Measurements from ENCODE around the gene RWDD1. TPM values are rescaled to one million over a fixed set of nuclear protein-coding genes. Genes with fewer than 3 reads are reported as not detected.
A peak's percentile ranks its signal among the peaks of the same experiment; 100 is the strongest.

Gene RWDD1
- total and polyA plus RNA-seq, 12 donors = 40.8 to 123 (median 55.2) TPM

DNA sequence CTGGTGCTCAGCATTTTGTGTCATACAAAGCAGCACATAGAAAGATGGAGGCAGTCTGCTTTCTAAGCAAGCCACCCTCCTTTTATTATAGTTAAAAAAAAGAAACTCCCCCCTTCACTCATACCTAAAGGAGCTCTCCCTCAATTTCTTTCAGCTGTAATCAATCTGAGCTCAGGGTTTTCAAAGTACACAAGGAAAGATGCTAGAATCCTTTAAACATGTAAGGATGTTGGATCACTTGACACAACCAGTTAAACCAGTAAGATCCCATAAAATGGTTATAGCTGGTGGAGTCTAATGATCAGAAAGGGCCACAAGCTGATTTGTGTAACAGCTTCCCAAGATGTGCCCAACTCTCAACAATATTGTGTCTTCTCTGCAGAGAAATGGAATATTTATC is 17.9 kb upstream of the RWDD1 start, which contains the start of gene CALHM4:
Gene CALHM4, plus strand, starts transcription at position 301 of the 400 bp plus-strand sequence. Its CDS starts 43 bp downstream, at position 344.
- intact Hi-C loops (cut with DNase I) = no loop called here
- TF ChIP-seq, protein P1, sequence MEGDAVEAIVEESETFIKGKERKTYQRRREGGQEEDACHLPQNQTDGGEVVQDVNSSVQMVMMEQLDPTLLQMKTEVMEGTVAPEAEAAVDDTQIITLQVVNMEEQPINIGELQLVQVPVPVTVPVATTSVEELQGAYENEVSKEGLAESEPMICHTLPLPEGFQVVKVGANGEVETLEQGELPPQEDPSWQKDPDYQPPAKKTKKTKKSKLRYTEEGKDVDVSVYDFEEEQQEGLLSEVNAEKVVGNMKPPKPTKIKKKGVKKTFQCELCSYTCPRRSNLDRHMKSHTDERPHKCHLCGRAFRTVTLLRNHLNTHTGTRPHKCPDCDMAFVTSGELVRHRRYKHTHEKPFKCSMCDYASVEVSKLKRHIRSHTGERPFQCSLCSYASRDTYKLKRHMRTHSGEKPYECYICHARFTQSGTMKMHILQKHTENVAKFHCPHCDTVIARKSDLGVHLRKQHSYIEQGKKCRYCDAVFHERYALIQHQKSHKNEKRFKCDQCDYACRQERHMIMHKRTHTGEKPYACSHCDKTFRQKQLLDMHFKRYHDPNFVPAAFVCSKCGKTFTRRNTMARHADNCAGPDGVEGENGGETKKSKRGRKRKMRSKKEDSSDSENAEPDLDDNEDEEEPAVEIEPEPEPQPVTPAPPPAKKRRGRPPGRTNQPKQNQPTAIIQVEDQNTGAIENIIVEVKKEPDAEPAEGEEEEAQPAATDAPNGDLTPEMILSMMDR (IDR thresholded peaks at IDR 0.05) = no peak
- peaks cover 0 to 12% (median 5%) of the 10 kb centered on the region in 9 donors for H3K4me1 ChIP-seq
- no peaks in the 10 kb centered on the region for H3K9me3 ChIP-seq
- no peak within 1 kb of the TSS for H3K27ac ChIP-seq
- peaks cover 0 to 8% (median 0%) of the 10 kb centered on the region in 7 donors for H3K27me3 ChIP-seq
- no peak for ATAC-seq
- no peak within 1 kb of the TSS for H3K4me3 ChIP-seq
- DNase-seq = no peak
- H3K36me3 ChIP-seq = no peaks in the 10 kb centered on the region

DNA sequence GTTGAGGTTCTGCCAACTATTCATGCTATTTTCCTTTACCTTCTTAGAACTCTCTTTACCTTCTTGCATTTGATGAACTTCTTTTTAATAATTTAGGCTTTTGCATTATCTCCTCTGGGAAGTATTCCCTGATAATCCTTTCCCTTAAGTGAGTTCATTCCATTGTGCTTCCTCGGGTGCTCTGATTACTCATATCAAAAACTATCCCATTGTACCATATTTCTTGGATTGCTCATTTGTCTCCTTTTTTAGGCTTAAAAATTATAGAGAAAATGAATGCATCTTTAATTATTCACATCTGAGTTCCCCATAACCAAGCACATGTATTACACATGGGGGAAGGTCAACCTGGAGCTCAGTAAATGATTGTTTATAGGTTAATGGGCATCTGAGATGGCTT is 15.2 kb upstream of the RWDD1 start:
- no peak overlapping the region for H3K4me3 ChIP-seq
- H3K27me3 ChIP-seq = peaks cover 0 to 8% (median 0%) of the 10 kb centered on the region in 7 donors
- no peaks in the 10 kb centered on the region for H3K36me3 ChIP-seq
- no peaks in the 10 kb centered on the region for H3K9me3 ChIP-seq
- TF ChIP-seq, protein P1 (IDR thresholded peaks at IDR 0.05) = no peak
- no peak overlapping the region for H3K27ac ChIP-seq
- intact Hi-C loops (cut with DNase I) = no loop called here
- ATAC-seq (no peak), DNase-seq (no peak)
- H3K4me1 ChIP-seq = peaks cover 0 to 12% (median 5%) of the 10 kb centered on the region in 9 donors
- 63 to 68% methylated on average over 1 of the region's 1 CpG for WGBS, 2 donors

GRCh38 chr6:116556814-116557415 is 14.4 kb upstream of the RWDD1 start:
- DNase-seq (no peak), ATAC-seq (peak in 1 of 8 donors; percentile 49)
- Histone ChIP-seq H3K4me1 (peaks cover 0 to 12% (median 8%) of the 10 kb centered on the region in 9 donors), H3K9me3 (no peaks in the 10 kb centered on the region), H3K36me3 (no peaks in the 10 kb centered on the region), H3K27me3 (peaks cover 0 to 8% (median 0%) of the 10 kb centered on the region in 7 donors), H3K4me3 (no peak overlapping the region), H3K27ac (peak overlapping the region in 2 of 10 donors; percentile 38 to 45)
- WGBS, 2 donors = 80 to 84% methylated on average over 5 of the region's 5 CpGs
- TF ChIP-seq, protein P1 (IDR thresholded peaks at IDR 0.05) = no peak
- intact Hi-C loops (cut with DNase I) = no loop called here

DNA sequence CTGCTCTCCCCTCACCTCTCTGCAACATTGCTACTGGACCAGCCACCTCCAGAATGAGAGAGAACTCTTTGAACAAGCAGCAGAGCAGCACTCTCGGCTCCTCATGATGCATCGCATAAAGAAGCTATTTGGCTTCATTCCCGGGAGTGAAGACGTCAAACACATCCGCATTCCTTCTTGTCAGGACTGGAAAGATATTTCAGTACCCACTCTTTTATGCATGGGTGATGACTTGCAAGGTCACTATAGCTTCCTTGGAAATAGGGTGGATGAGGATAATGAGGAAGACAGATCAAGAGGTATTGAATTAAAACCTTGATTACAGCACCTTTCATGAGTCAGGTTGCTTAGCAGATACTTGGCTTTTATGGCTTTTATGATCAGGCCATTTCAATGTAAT is 13.4 kb upstream of the RWDD1 start:
- Histone ChIP-seq H3K4me1 (peaks cover 0 to 12% (median 8%) of the 10 kb centered on the region in 9 donors), H3K9me3 (no peaks in the 10 kb centered on the region), H3K27ac (peak overlapping the region in 4 of 10 donors; percentile 12 to 45 (median 36)), H3K4me3 (no peak overlapping the region), H3K27me3 (peaks cover 0 to 8% (median 0%) of the 10 kb centered on the region in 7 donors), H3K36me3 (no peaks in the 10 kb centered on the region)
- WGBS, 2 donors = 1 to 12% methylated on average over 5 of the region's 5 CpGs
- DNase-seq (peak in 1 of 2 donors; percentile 61), ATAC-seq (peak; percentile 36 to 93 (median 86))
- TF ChIP-seq, protein P1 (IDR thresholded peaks at IDR 0.05) = no peak
- intact Hi-C loops (cut with DNase I) = loop anchor here in 1 of 10 donors (2.0 kb wide), 1 partner anchor 21 kb away; no protein-coding TSS in a partner anchor
